ENCODE results near the gene NIM1K.
A peak's percentile ranks its signal among the peaks of the same experiment; 100 is the strongest.

NIM1K gene

GRCh38 chr5:43190755-43191603 lies 1.0 kb upstream of the NIM1K start:
- Histone ChIP-seq H3K4me3 (replicated peaks; ENCODE audit: insufficient read depth, low read length) (no peak overlapping the region), H3K27me3 (ENCODE audit: insufficient read depth, poor library complexity, severe bottlenecking) (peaks cover 26% of the 10 kb centered on the region), H3K27ac (replicated peaks) (no peak overlapping the region)
- TF ChIP-seq SPI1 (IDR thresholded peaks at IDR 0.05; ENCODE audit: borderline replicate concordance, low read depth) (no peak), REST (IDR thresholded peaks at IDR 0.05; ENCODE audit: insufficient replicate concordance, low read depth) (peak; percentile 93)
- no peak for DNase-seq (ENCODE audit: low read depth in 1 of 2, low spot score in 1 of 2)

GRCh38 chr5:43192558-43193180 lies 644 bp downstream of the NIM1K start:
- peak overlapping the region; percentile 15; the same call in 1 of the 2 replicates for H3K4me3 ChIP-seq (replicated peaks; ENCODE audit: insufficient read depth, low read length)
- peaks cover 26% of the 10 kb centered on the region for H3K27me3 ChIP-seq (ENCODE audit: insufficient read depth, poor library complexity, severe bottlenecking)
- DNase-seq (ENCODE audit: low read depth in 1 of 2, low spot score in 1 of 2) = no peak
- no peak overlapping the region for H3K27ac ChIP-seq (replicated peaks)
- no peak for TF ChIP-seq SPI1 (IDR thresholded peaks at IDR 0.05; ENCODE audit: borderline replicate concordance, low read depth)
- TF ChIP-seq CTCF (IDR thresholded peaks at IDR 0.05; ENCODE audit: insufficient read depth, low read length) = no peak
- no peak for TF ChIP-seq POLR2AphosphoS5 (IDR thresholded peaks at IDR 0.05; ENCODE audit: low read depth)
- TF ChIP-seq REST (IDR thresholded peaks at IDR 0.05; ENCODE audit: insufficient replicate concordance, low read depth) = no peak
- TF ChIP-seq GABPA (IDR thresholded peaks at IDR 0.05; ENCODE audit: low read depth) = no peak

GRCh38 chr5:43193181-43193893 lies 1.3 kb downstream of the NIM1K start:
- no peak for TF ChIP-seq REST (IDR thresholded peaks at IDR 0.05; ENCODE audit: insufficient replicate concordance, low read depth)
- TF ChIP-seq POLR2AphosphoS5 (IDR thresholded peaks at IDR 0.05; ENCODE audit: low read depth) = no peak
- TF ChIP-seq CTCF (IDR thresholded peaks at IDR 0.05; ENCODE audit: insufficient read depth, low read length) = no peak
- TF ChIP-seq GABPA (IDR thresholded peaks at IDR 0.05; ENCODE audit: low read depth) = no peak
- Histone ChIP-seq H3K27ac (replicated peaks) (no peak overlapping the region), H3K4me3 (replicated peaks; ENCODE audit: insufficient read depth, low read length) (peak overlapping the region; percentile 22), H3K27me3 (ENCODE audit: insufficient read depth, poor library complexity, severe bottlenecking) (peaks cover 26% of the 10 kb centered on the region)
- peak; percentile 76 to 87 for DNase-seq (ENCODE audit: low read depth in 1 of 2, low spot score in 1 of 2)

Measured in HL-60 (cell line).